ENCODE data around the gene KRTAP10-12. TPM values are rescaled to one million over a fixed set of nuclear protein-coding genes. Genes with fewer than 3 reads are reported as not detected.
A peak's percentile ranks its signal among the peaks of the same experiment; 100 is the strongest.

KRTAP10-12 gene
- total and polyA plus RNA-seq, 4 experiments from 2014 or later, result not detected

- peaks cover 25% of the 10 kb centered on the region for H3K27me3 ChIP-seq (ENCODE audit: insufficient read depth, low read length)
- POLR2A ChIA-PET (ENCODE audit: partially characterized antibody), result interaction anchor here (1.0 kb wide), 2 partner anchors 10 to 11 kb away, joined by 3 read pairs; no protein-coding TSS in a partner anchor
- peak overlapping the region in 1 of 8 donors; percentile 5 for H3K4me3 Mint-ChIP-seq
- no peak overlapping the region for H3K27ac ChIP-seq (ENCODE audit: low read depth, low read length)
- peaks cover 0 to 7% (median 0%) of the 10 kb centered on the region in 8 donors for H3K9me3 Mint-ChIP-seq
- intact Hi-C loops (cut with micrococcal nuclease), result no loop called here
- H3K4me1 ChIP-seq (ENCODE audit: insufficient read depth, low read length), result peaks cover 15% of the 10 kb centered on the region
- H3K4me3 ChIP-seq (ENCODE audit: low read length in 2 of 2), result no peak overlapping the region
- H3K4me1 Mint-ChIP-seq, result peaks cover 5 to 17% (median 9%) of the 10 kb centered on the region in 4 donors
- DNase-seq, result no peak
- no peaks in the 10 kb centered on the region for H3K36me3 Mint-ChIP-seq
- CTCF ChIA-PET (ENCODE audit: partially characterized antibody), result interaction anchor here (0.7 to 0.8 kb wide), 2 partner anchors 12 to 210 kb away, joined by 3 read pairs; no protein-coding TSS in a partner anchor
- H3K27ac Mint-ChIP-seq, result no peak overlapping the region
- H3K27me3 Mint-ChIP-seq, result peaks cover 23 to 31% of the 10 kb centered on the region in 2 donors
- H3K9me3 ChIP-seq (ENCODE audit: control insufficient read depth in 1 of 2, low read length in 2 of 2), result no peaks in the 10 kb centered on the region
- no peaks in the 10 kb centered on the region for H3K36me3 ChIP-seq (ENCODE audit: insufficient read depth, low read length)
Measured at GRCh38 chr21:44720170-44720569, 23.2 kb downstream of the KRTAP10-12 start.

GRCh38 chr21:44722731-44723130, 25.8 kb downstream of the KRTAP10-12 start:
- peak overlapping the region in 7 of 8 donors; percentile 57 to 86 (median 74) for H3K4me3 Mint-ChIP-seq
- H3K36me3 Mint-ChIP-seq, result no peaks in the 10 kb centered on the region
- intact Hi-C loops (cut with micrococcal nuclease), result loop anchor here (1.0 kb wide), 1 partner anchor 11 kb away; the partner anchor contains the start of gene TSPEAR
- H3K27me3 Mint-ChIP-seq, result peaks cover 39% of the 10 kb centered on the region in 2 donors
- peaks cover 0 to 4% (median 0%) of the 10 kb centered on the region in 8 donors for H3K9me3 Mint-ChIP-seq
- H3K9me3 ChIP-seq (ENCODE audit: control insufficient read depth in 1 of 2, low read length in 2 of 2), result no peaks in the 10 kb centered on the region
- no peak overlapping the region for H3K4me3 ChIP-seq (ENCODE audit: low read length in 2 of 2)
- H3K27me3 ChIP-seq (ENCODE audit: insufficient read depth, low read length), result peaks cover 25% of the 10 kb centered on the region
- H3K4me1 Mint-ChIP-seq, result peaks cover 5 to 15% (median 9%) of the 10 kb centered on the region in 4 donors
- ChIA-PET CTCF (ENCODE audit: partially characterized antibody) (interaction anchor here (1.2 to 1.9 kb wide), 2 partner anchors 20 to 212 kb away, joined by 4 to 8 read pairs; no protein-coding TSS in a partner anchor), POLR2A (ENCODE audit: partially characterized antibody) (interaction anchor here (1.3 to 2.0 kb wide), 3 partner anchors 65 to 175 kb away, joined by 4 to 5 read pairs (median 5); partner anchors contain the start of gene KRTAP12-3)
- no peak overlapping the region for H3K27ac ChIP-seq (ENCODE audit: low read depth, low read length)
- H3K4me1 ChIP-seq (ENCODE audit: insufficient read depth, low read length), result peaks cover 15% of the 10 kb centered on the region
- DNase-seq, result no peak
- no peaks in the 10 kb centered on the region for H3K36me3 ChIP-seq (ENCODE audit: insufficient read depth, low read length)
- no peak overlapping the region for H3K27ac Mint-ChIP-seq

GRCh38 chr21:44723177-44724131, 26.5 kb downstream of the KRTAP10-12 start:
- H3K4me1 ChIP-seq (ENCODE audit: insufficient read depth, low read length), result peaks cover 15% of the 10 kb centered on the region
- H3K36me3 Mint-ChIP-seq, result no peaks in the 10 kb centered on the region
- peaks cover 25% of the 10 kb centered on the region for H3K27me3 ChIP-seq (ENCODE audit: insufficient read depth, low read length)
- no peaks in the 10 kb centered on the region for H3K36me3 ChIP-seq (ENCODE audit: insufficient read depth, low read length)
- no peak overlapping the region for H3K27ac ChIP-seq (ENCODE audit: low read depth, low read length)
- no peaks in the 10 kb centered on the region for H3K9me3 ChIP-seq (ENCODE audit: control insufficient read depth in 1 of 2, low read length in 2 of 2)
- CTCF ChIA-PET (ENCODE audit: partially characterized antibody), result interaction anchor here (1.2 to 1.9 kb wide), 2 partner anchors 19 to 213 kb away, joined by 4 to 8 read pairs; no protein-coding TSS in a partner anchor
- DNase-seq, result peak in 3 of 5 donors; percentile 15 to 35 (median 24)
- POLR2A ChIA-PET (ENCODE audit: partially characterized antibody), result interaction anchor here (0.7 to 2.0 kb wide), 4 partner anchors 65 to 176 kb away, joined by 3 to 5 read pairs (median 4); partner anchors contain the start of gene KRTAP12-3
- no peak overlapping the region for H3K27ac Mint-ChIP-seq
- H3K4me3 Mint-ChIP-seq, result peak overlapping the region; percentile 48 to 86 (median 76)
- peaks cover 0 to 4% (median 0%) of the 10 kb centered on the region in 8 donors for H3K9me3 Mint-ChIP-seq
- no peak overlapping the region for H3K4me3 ChIP-seq (ENCODE audit: low read length in 2 of 2)
- peaks cover 5 to 15% (median 9%) of the 10 kb centered on the region in 4 donors for H3K4me1 Mint-ChIP-seq
- intact Hi-C loops (cut with micrococcal nuclease), result loop anchor here (1.0 kb wide), 1 partner anchor 12 kb away; the partner anchor contains the start of gene TSPEAR
- H3K27me3 Mint-ChIP-seq, result peaks cover 34 to 41% of the 10 kb centered on the region in 2 donors

- Mint-ChIP-seq H3K36me3 (no peaks in the 10 kb centered on the region), H3K4me1 (peaks cover 5 to 15% (median 9%) of the 10 kb centered on the region in 4 donors), H3K27ac (peak overlapping the region in 2 of 7 donors; percentile 8 to 29), H3K9me3 (peaks cover 0 to 4% (median 0%) of the 10 kb centered on the region in 8 donors), H3K27me3 (peaks cover 33 to 41% of the 10 kb centered on the region in 2 donors), H3K4me3 (peak overlapping the region in 6 of 8 donors; percentile 20 to 62 (median 45))
- Histone ChIP-seq H3K9me3 (ENCODE audit: control insufficient read depth in 1 of 2, low read length in 2 of 2) (no peaks in the 10 kb centered on the region), H3K27ac (ENCODE audit: low read depth, low read length) (no peak overlapping the region), H3K4me1 (ENCODE audit: insufficient read depth, low read length) (peaks cover 15% of the 10 kb centered on the region), H3K27me3 (ENCODE audit: insufficient read depth, low read length) (peaks cover 25% of the 10 kb centered on the region), H3K36me3 (ENCODE audit: insufficient read depth, low read length) (no peaks in the 10 kb centered on the region), H3K4me3 (ENCODE audit: low read length in 2 of 2) (no peak overlapping the region)
- ChIA-PET CTCF (ENCODE audit: partially characterized antibody) (interaction anchor here (0.8 to 1.0 kb wide), 2 partner anchors 69 to 213 kb away, joined by 3 to 4 read pairs; no protein-coding TSS in a partner anchor), POLR2A (ENCODE audit: partially characterized antibody) (interaction anchor here (0.7 to 2.0 kb wide), 2 partner anchors 126 to 176 kb away, joined by 3 to 4 read pairs; no protein-coding TSS in a partner anchor)
- intact Hi-C loops (cut with micrococcal nuclease), result no loop called here
- no peak for DNase-seq
Measured at GRCh38 chr21:44724196-44724595, 27.2 kb downstream of the KRTAP10-12 start.

- ChIA-PET CTCF (ENCODE audit: partially characterized antibody) (interaction anchor here (0.6 to 2.4 kb wide), 4 partner anchors 15 to 935 kb away, joined by 3 to 8 read pairs (median 4); no protein-coding TSS in a partner anchor), POLR2A (ENCODE audit: partially characterized antibody) (no interaction called here)
- H3K36me3 Mint-ChIP-seq, result no peaks in the 10 kb centered on the region
- Histone ChIP-seq H3K36me3 (ENCODE audit: insufficient read depth, low read length) (no peaks in the 10 kb centered on the region), H3K9me3 (ENCODE audit: control insufficient read depth in 1 of 2, low read length in 2 of 2) (no peaks in the 10 kb centered on the region), H3K4me3 (ENCODE audit: low read length in 2 of 2) (no peak overlapping the region), H3K27ac (ENCODE audit: low read depth, low read length) (no peak overlapping the region), H3K4me1 (ENCODE audit: insufficient read depth, low read length) (peaks cover 15% of the 10 kb centered on the region), H3K27me3 (ENCODE audit: insufficient read depth, low read length) (peaks cover 22% of the 10 kb centered on the region)
- no peak for DNase-seq
- peaks cover 5 to 15% (median 9%) of the 10 kb centered on the region in 4 donors for H3K4me1 Mint-ChIP-seq
- peaks cover 33 to 39% of the 10 kb centered on the region in 2 donors for H3K27me3 Mint-ChIP-seq
- no peak overlapping the region for H3K4me3 Mint-ChIP-seq
- intact Hi-C loops (cut with micrococcal nuclease), result no loop called here
- peak overlapping the region in 1 of 7 donors; percentile 57 for H3K27ac Mint-ChIP-seq
- H3K9me3 Mint-ChIP-seq, result peaks cover 0 to 4% (median 0%) of the 10 kb centered on the region in 8 donors
Measured at GRCh38 chr21:44724926-44725325, 28.0 kb downstream of the KRTAP10-12 start.

- POLR2A ChIA-PET (ENCODE audit: partially characterized antibody), result no interaction called here
- H3K4me1 ChIP-seq (ENCODE audit: insufficient read depth, low read length), result peaks cover 15% of the 10 kb centered on the region
- no peak overlapping the region for H3K27ac Mint-ChIP-seq
- H3K36me3 ChIP-seq (ENCODE audit: insufficient read depth, low read length), result no peaks in the 10 kb centered on the region
- peaks cover 5 to 15% (median 9%) of the 10 kb centered on the region in 4 donors for H3K4me1 Mint-ChIP-seq
- H3K27me3 ChIP-seq (ENCODE audit: insufficient read depth, low read length), result peaks cover 15% of the 10 kb centered on the region
- H3K9me3 Mint-ChIP-seq, result no peaks in the 10 kb centered on the region
- CTCF ChIA-PET (ENCODE audit: partially characterized antibody), result interaction anchor here (1.0 to 2.4 kb wide), 3 partner anchors 13 to 216 kb away, joined by 3 to 8 read pairs (median 4); no protein-coding TSS in a partner anchor
- peaks cover 35 to 36% of the 10 kb centered on the region in 2 donors for H3K27me3 Mint-ChIP-seq
- no peaks in the 10 kb centered on the region for H3K9me3 ChIP-seq (ENCODE audit: control insufficient read depth in 1 of 2, low read length in 2 of 2)
- no peaks in the 10 kb centered on the region for H3K36me3 Mint-ChIP-seq
- H3K27ac ChIP-seq (ENCODE audit: low read depth, low read length), result no peak overlapping the region
- no peak overlapping the region for H3K4me3 Mint-ChIP-seq
- no peak overlapping the region for H3K4me3 ChIP-seq (ENCODE audit: low read length in 2 of 2)
- DNase-seq, result no peak
- intact Hi-C loops (cut with micrococcal nuclease), result no loop called here
Measured at GRCh38 chr21:44726826-44727225, 29.9 kb downstream of the KRTAP10-12 start.

Data from CD4-positive, alpha-beta memory T cell (primary cell).